HepG2 (cell line): ENCODE measurements around the gene PSMB11. TPM values are rescaled to one million over a fixed set of nuclear protein-coding genes. Genes with fewer than 3 reads are reported as not detected.

Experiments used
- IRF2 ChIP-seq: IDR thresholded peaks from 2 replicates; pipeline ENCODE4 v1.6.1; 2018; ENCODE audit warnings: missing genetic modification reagents, missing compliant biosample characterization
- NCOA2 ChIP-seq: sonication (generic); formaldehyde crosslinking; IDR thresholded peaks from 2 replicates; pipeline ENCODE4 v1.8.0; 2022; ENCODE audit warnings: inconsistent platforms
- NRL ChIP-seq: sonication (generic); formaldehyde crosslinking; IDR thresholded peaks from 2 replicates; pipeline ENCODE4 v1.5.0; 2020; ENCODE audit warnings: missing genetic modification reagents, mild to moderate bottlenecking, moderate library complexity, borderline replicate concordance
- PAX8 ChIP-seq: sonication (generic); formaldehyde crosslinking; IDR thresholded peaks from 2 replicates; pipeline ENCODE4 v1.8.0; 2022; ENCODE audit warnings: mild to moderate bottlenecking, missing genetic modification reagents, borderline replicate concordance
- SP5 ChIP-seq: IDR thresholded peaks from 2 replicates; pipeline ENCODE4 v1.6.1; 2016; ENCODE audit warnings: low read depth, borderline replicate concordance
- TEAD2 ChIP-seq: sonication (generic); formaldehyde crosslinking; IDR thresholded peaks from 2 replicates; pipeline ENCODE4 v1.9.0; 2021; ENCODE audit warnings: missing genetic modification reagents
- ZKSCAN1 ChIP-seq: fragments of 150-350 bp; IDR thresholded peaks from 2 replicates; pipeline ENCODE4 v1.6.1; 2014; ENCODE audit warnings: low read length
- polyA plus RNA-seq, 8 experiments: library from polyadenylated mRNA; depleted of rRNA in 3 of 8; stranded (reverse) in 7 of 8; unstranded in 1 of 8; fragments of >200 nt; fragmentation: Illumina TruSeq in 4 of 8; extraction: Trizol in 4 of 8; gene quantifications; 2 replicates each; pipeline versions ENCODE4 v1.2.1 to v1.2.3, GENCODE V29; 2011 to 2016; ENCODE audit warnings: low read depth in 4 of 8, missing spikeins in 1 of 8, mixed read lengths in 1 of 8; ENCODE audit not compliant: insufficient read depth in 1 of 8
- total RNA-seq, 5 experiments: library from RNA; depleted of rRNA; stranded (reverse); fragments of >200 nt; fragmentation: Illumina TruSeq; extraction: Trizol; gene quantifications; 2 replicates each; pipeline ENCODE4 v1.2.3, GENCODE V29; 2016; ENCODE audit warnings: low read depth in 1 of 5
- TF ChIP-seq, protein P1 (sequence below): sonication (generic); formaldehyde crosslinking; IDR thresholded peaks from 2 replicates; pipeline ENCODE4 v1.5.1; 2020; ENCODE audit warnings: missing genetic modification reagents, mild to moderate bottlenecking, borderline replicate concordance
- TF ChIP-seq, protein P2 (sequence below): sonication (generic); formaldehyde crosslinking; IDR thresholded peaks from 2 replicates; pipeline ENCODE4 v1.4.0; 2020; ENCODE audit warnings: missing genetic modification reagents; ENCODE audit errors: not compliant biosample characterization
- TF ChIP-seq, protein P3 (sequence below): sonication (generic); formaldehyde crosslinking; IDR thresholded peaks from 2 replicates; pipeline ENCODE4 v1.9.0; 2021; ENCODE audit warnings: missing genetic modification reagents, borderline replicate concordance
- TF ChIP-seq, protein P4 (sequence below): sonication (generic); formaldehyde crosslinking; IDR thresholded peaks from 2 replicates; pipeline ENCODE4 v1.4.0; 2020; ENCODE audit warnings: missing genetic modification reagents, borderline replicate concordance
- TF ChIP-seq, protein P5 (sequence below): IDR thresholded peaks from 2 replicates; pipeline ENCODE4 v1.6.1; 2016; ENCODE audit warnings: missing compliant biosample characterization, missing genetic modification reagents, borderline replicate concordance
- TF ChIP-seq, protein P6 (sequence below): sonication (generic); formaldehyde crosslinking; IDR thresholded peaks from 2 replicates; pipeline ENCODE4 v1.4.0; 2020; ENCODE audit warnings: missing genetic modification reagents

PSMB11 gene
- total and polyA plus RNA-seq, 2 of the 13 experiments (the other 11 are each of a cell fraction or from before 2014, with no cell fraction given): not detected

DNA sequence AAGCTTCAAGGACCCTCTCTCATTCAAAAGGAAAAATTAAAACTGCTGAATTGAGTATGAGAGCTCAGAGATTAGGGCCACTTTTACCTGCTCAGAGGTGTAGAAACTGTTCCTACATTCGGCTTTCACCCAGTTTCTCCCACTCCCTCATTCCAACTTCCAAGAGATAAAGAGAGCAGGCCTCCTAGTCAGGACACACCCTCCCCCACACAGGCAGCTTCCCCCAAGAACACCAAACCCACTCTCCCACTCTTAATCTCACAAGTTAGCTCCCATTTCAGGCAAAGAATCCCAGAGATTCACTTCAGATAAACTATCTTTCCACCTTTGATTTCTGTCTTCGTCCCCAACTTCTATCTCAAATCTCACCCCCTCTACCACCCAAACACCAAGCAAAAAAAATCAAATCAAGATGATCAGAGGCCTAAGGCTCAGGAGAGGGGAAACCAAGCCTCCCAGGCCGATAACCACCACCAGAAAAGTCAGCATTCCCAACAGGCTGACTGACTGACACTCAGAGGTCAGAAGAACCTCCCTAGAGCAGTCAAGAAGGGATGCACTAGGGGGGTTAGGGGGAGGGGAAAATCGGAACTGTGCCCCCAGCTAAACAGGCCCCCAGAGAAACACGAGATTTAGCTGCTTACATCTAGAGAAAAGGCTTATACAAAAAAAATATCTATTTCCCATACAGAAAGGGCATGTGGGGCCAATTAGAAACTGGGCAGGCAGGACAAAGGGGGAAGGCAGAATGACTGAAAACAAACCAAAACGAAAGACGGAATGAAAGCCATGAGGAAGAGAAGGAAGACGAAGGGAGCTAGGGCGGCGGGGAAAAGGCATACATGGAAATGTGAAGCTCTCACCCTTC is 28.5 kb downstream of the PSMB11 start (continued):
- TF ChIP-seq, protein P1, sequence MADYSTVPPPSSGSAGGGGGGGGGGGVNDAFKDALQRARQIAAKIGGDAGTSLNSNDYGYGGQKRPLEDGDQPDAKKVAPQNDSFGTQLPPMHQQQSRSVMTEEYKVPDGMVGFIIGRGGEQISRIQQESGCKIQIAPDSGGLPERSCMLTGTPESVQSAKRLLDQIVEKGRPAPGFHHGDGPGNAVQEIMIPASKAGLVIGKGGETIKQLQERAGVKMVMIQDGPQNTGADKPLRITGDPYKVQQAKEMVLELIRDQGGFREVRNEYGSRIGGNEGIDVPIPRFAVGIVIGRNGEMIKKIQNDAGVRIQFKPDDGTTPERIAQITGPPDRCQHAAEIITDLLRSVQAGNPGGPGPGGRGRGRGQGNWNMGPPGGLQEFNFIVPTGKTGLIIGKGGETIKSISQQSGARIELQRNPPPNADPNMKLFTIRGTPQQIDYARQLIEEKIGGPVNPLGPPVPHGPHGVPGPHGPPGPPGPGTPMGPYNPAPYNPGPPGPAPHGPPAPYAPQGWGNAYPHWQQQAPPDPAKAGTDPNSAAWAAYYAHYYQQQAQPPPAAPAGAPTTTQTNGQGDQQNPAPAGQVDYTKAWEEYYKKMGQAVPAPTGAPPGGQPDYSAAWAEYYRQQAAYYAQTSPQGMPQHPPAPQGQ (CRISPR knock-in tag): no peak
- TF ChIP-seq, protein P2, sequence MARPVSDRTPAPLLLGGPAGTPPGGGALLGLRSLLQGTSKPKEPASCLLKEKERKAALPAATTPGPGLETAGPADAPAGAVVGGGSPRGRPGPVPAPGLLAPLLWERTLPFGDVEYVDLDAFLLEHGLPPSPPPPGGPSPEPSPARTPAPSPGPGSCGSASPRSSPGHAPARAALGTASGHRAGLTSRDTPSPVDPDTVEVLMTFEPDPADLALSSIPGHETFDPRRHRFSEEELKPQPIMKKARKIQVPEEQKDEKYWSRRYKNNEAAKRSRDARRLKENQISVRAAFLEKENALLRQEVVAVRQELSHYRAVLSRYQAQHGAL (CRISPR knock-in tag): no peak
- TF ChIP-seq NCOA2 (CRISPR knock-in tag): 0 out of 2 replicates have a peak, but pooled peaks have one; percentile 7
- TF ChIP-seq, protein P3, sequence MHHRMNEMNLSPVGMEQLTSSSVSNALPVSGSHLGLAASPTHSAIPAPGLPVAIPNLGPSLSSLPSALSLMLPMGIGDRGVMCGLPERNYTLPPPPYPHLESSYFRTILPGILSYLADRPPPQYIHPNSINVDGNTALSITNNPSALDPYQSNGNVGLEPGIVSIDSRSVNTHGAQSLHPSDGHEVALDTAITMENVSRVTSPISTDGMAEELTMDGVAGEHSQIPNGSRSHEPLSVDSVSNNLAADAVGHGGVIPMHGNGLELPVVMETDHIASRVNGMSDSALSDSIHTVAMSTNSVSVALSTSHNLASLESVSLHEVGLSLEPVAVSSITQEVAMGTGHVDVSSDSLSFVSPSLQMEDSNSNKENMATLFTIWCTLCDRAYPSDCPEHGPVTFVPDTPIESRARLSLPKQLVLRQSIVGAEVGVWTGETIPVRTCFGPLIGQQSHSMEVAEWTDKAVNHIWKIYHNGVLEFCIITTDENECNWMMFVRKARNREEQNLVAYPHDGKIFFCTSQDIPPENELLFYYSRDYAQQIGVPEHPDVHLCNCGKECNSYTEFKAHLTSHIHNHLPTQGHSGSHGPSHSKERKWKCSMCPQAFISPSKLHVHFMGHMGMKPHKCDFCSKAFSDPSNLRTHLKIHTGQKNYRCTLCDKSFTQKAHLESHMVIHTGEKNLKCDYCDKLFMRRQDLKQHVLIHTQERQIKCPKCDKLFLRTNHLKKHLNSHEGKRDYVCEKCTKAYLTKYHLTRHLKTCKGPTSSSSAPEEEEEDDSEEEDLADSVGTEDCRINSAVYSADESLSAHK (CRISPR knock-in tag): 0 out of 2 replicates have a peak, but pooled peaks have one; percentile 16
- TF ChIP-seq, protein P4, sequence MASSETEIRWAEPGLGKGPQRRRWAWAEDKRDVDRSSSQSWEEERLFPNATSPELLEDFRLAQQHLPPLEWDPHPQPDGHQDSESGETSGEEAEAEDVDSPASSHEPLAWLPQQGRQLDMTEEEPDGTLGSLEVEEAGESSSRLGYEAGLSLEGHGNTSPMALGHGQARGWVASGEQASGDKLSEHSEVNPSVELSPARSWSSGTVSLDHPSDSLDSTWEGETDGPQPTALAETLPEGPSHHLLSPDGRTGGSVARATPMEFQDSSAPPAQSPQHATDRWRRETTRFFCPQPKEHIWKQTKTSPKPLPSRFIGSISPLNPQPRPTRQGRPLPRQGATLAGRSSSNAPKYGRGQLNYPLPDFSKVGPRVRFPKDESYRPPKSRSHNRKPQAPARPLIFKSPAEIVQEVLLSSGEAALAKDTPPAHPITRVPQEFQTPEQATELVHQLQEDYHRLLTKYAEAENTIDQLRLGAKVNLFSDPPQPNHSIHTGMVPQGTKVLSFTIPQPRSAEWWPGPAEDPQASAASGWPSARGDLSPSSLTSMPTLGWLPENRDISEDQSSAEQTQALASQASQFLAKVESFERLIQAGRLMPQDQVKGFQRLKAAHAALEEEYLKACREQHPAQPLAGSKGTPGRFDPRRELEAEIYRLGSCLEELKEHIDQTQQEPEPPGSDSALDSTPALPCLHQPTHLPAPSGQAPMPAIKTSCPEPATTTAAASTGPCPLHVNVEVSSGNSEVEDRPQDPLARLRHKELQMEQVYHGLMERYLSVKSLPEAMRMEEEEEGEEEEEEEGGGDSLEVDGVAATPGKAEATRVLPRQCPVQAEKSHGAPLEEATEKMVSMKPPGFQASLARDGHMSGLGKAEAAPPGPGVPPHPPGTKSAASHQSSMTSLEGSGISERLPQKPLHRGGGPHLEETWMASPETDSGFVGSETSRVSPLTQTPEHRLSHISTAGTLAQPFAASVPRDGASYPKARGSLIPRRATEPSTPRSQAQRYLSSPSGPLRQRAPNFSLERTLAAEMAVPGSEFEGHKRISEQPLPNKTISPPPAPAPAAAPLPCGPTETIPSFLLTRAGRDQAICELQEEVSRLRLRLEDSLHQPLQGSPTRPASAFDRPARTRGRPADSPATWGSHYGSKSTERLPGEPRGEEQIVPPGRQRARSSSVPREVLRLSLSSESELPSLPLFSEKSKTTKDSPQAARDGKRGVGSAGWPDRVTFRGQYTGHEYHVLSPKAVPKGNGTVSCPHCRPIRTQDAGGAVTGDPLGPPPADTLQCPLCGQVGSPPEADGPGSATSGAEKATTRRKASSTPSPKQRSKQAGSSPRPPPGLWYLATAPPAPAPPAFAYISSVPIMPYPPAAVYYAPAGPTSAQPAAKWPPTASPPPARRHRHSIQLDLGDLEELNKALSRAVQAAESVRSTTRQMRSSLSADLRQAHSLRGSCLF: no peak
- TF ChIP-seq IRF2 (CRISPR knock-in tag): 0 out of 2 replicates have a peak, but pooled peaks have one; percentile 5
- no peak for TF ChIP-seq NRL (CRISPR knock-in tag)
- TF ChIP-seq ZKSCAN1: no peak
- 0 out of 2 replicates have a peak, but pooled peaks have one; percentile 75 for TF ChIP-seq PAX8
- TF ChIP-seq, protein P5, sequence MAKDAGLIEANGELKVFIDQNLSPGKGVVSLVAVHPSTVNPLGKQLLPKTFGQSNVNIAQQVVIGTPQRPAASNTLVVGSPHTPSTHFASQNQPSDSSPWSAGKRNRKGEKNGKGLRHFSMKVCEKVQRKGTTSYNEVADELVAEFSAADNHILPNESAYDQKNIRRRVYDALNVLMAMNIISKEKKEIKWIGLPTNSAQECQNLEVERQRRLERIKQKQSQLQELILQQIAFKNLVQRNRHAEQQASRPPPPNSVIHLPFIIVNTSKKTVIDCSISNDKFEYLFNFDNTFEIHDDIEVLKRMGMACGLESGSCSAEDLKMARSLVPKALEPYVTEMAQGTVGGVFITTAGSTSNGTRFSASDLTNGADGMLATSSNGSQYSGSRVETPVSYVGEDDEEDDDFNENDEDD: 0 out of 2 replicates have a peak, but pooled peaks have one; percentile 45
- TF ChIP-seq, protein P6, sequence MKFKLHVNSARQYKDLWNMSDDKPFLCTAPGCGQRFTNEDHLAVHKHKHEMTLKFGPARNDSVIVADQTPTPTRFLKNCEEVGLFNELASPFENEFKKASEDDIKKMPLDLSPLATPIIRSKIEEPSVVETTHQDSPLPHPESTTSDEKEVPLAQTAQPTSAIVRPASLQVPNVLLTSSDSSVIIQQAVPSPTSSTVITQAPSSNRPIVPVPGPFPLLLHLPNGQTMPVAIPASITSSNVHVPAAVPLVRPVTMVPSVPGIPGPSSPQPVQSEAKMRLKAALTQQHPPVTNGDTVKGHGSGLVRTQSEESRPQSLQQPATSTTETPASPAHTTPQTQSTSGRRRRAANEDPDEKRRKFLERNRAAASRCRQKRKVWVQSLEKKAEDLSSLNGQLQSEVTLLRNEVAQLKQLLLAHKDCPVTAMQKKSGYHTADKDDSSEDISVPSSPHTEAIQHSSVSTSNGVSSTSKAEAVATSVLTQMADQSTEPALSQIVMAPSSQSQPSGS (CRISPR knock-in tag): 0 out of 2 replicates have a peak, but pooled peaks have one; percentile 21
- no peak for TF ChIP-seq TEAD2 (CRISPR knock-in tag)
- 0 out of 2 replicates have a peak, but pooled peaks have one; percentile 10 for TF ChIP-seq SP5 (CRISPR knock-in tag)
